ENCODE data around the gene LAMA2. TPM values are rescaled to one million over a fixed set of nuclear protein-coding genes. Genes with fewer than 3 reads are reported as not detected.

The LAMA2 gene
- total RNA-seq, 4 donors from 2014 or later: 61.5 to 154 (median 103) TPM

DNA sequence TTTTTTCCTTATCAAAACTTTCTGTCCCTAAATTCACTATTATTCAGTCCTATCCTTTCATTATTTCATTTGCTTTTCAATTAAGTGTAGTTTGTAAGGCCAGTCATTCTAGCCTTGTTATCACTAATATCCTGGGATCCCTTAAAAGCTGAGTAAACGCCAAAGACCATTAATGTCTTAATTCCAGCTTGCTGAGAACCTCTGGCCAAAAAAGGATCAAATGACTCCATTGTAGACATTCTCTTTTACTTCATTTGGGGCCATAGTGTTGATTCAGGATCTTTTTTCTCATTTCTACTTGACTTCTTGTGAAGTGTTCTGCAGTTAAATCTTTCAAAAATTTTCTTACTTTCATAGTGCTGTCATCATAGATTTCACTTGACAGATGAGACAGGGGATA is 379.7 kb downstream of the LAMA2 start:
- Histone ChIP-seq H3K27ac (no peak overlapping the region), H3K4me3 (no peak overlapping the region), H3K9me3 (no peaks in the 10 kb centered on the region), H3K36me3 (no peaks in the 10 kb centered on the region), H3K4me1 (no peaks in the 10 kb centered on the region), H3K27me3 (no peaks in the 10 kb centered on the region)
- TF ChIP-seq POLR2A (IDR thresholded peaks at IDR 0.05): no peak
- TF ChIP-seq, protein P1, sequence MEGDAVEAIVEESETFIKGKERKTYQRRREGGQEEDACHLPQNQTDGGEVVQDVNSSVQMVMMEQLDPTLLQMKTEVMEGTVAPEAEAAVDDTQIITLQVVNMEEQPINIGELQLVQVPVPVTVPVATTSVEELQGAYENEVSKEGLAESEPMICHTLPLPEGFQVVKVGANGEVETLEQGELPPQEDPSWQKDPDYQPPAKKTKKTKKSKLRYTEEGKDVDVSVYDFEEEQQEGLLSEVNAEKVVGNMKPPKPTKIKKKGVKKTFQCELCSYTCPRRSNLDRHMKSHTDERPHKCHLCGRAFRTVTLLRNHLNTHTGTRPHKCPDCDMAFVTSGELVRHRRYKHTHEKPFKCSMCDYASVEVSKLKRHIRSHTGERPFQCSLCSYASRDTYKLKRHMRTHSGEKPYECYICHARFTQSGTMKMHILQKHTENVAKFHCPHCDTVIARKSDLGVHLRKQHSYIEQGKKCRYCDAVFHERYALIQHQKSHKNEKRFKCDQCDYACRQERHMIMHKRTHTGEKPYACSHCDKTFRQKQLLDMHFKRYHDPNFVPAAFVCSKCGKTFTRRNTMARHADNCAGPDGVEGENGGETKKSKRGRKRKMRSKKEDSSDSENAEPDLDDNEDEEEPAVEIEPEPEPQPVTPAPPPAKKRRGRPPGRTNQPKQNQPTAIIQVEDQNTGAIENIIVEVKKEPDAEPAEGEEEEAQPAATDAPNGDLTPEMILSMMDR (IDR thresholded peaks at IDR 0.05): no peak
- intact Hi-C loops (cut with DNase I; ENCODE audit: low total_unique reads): no loop called here
- DNase-seq: no peak

DNA sequence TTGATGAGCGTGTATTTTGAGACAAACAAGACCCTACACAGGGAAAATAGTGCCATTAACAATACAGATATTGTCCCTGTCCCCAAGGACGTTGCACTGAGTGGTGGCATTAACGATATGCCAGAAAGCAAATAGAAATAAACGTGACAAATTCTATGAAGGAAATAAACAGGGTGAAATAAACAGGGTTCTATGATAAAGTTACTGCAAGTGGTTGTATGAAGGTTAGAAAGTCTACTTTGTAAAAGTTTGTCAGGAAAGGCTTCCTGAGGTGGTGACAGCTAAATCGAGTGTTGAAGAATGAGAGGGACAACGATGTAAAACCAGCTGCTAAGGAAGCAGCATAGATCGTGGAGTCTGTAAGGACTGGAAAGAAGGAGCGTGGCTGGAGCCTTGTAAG is 380.2 kb downstream of the LAMA2 start:
- no peak overlapping the region for H3K4me3 ChIP-seq
- intact Hi-C loops (cut with DNase I; ENCODE audit: low total_unique reads): no loop called here
- no peak for DNase-seq
- no peaks in the 10 kb centered on the region for H3K9me3 ChIP-seq
- H3K27ac ChIP-seq: no peak overlapping the region
- TF ChIP-seq, protein P1 (IDR thresholded peaks at IDR 0.05): no peak
- no peaks in the 10 kb centered on the region for H3K27me3 ChIP-seq
- H3K4me1 ChIP-seq: no peaks in the 10 kb centered on the region
- no peaks in the 10 kb centered on the region for H3K36me3 ChIP-seq

DNA sequence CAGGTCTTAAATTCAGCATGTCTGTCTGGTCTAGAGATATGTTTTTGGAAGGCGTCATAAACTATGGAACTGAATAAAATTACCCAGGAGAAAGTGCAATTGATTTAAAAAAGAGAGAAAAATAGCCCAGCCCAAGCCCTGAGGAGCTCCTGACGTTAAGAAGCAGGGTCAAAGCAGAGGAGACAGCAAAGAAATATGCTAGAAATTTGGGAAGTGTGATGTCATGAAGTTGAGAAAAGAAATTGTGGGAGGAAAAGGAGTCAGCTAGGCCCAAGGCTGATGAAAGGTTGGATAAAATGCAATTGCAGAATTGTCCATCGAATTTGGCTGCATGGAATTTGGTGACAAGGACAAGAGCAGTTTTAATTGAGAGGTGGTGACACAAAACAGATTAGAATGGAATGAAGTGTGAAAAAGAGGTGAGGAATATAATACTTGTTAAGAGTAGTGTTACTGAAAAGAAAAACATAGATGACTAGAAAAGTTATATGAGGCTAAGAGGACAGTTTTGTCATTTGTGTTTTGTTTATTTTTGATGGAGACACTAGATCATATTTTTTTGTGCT is 381.6 kb downstream of the LAMA2 start:
- intact Hi-C loops (cut with DNase I; ENCODE audit: low total_unique reads): no loop called here
- Histone ChIP-seq H3K27ac (no peak overlapping the region), H3K4me3 (no peak overlapping the region), H3K36me3 (no peaks in the 10 kb centered on the region), H3K27me3 (no peaks in the 10 kb centered on the region), H3K4me1 (no peaks in the 10 kb centered on the region), H3K9me3 (no peaks in the 10 kb centered on the region)
- no peak for DNase-seq
- TF ChIP-seq POLR2A (IDR thresholded peaks at IDR 0.05): no peak
- TF ChIP-seq, protein P1 (IDR thresholded peaks at IDR 0.05): no peak

DNA sequence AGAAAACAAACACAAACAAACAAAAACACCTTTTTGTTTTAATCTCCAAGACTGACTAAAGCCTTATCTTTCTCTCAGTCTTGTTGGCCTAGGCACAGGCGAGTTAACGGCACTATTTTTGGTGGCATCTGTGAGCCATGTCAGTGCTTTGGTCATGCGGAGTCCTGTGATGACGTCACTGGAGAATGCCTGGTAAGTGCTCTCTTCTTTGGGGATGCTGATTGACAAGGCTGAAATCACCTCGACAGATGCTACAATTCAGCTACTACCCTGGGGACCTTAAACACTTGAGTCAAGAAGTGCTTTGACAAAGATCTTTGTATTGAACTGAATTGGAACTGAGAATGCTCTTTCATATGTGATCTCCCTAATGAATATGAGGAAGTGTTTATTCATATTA is 384.1 kb downstream of the LAMA2 start:
- Histone ChIP-seq H3K4me1 (no peaks in the 10 kb centered on the region), H3K9me3 (no peaks in the 10 kb centered on the region), H3K27ac (no peak overlapping the region), H3K4me3 (no peak overlapping the region), H3K36me3 (no peaks in the 10 kb centered on the region), H3K27me3 (no peaks in the 10 kb centered on the region)
- intact Hi-C loops (cut with DNase I; ENCODE audit: low total_unique reads): no loop called here
- no peak for TF ChIP-seq POLR2A (IDR thresholded peaks at IDR 0.05)
- TF ChIP-seq, protein P1 (IDR thresholded peaks at IDR 0.05): no peak
- DNase-seq: no peak

DNA sequence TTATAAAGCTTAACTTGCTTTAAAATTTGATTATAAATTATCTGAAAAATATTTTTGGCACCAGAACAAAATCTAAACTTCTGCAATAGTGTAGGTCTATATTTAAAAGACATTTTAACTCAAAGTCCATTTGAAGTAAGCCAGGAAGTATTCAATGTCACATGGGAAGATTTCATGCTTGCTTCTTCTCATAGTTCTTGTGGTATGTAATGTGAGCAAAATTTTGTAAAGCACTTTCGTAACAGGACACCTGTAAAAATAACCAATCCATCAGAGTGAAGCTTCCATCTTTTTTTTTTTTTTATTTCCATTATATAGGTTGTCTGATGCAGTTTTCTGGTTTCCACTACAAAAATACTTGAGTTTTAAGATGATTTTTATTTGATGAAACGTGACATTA is 386.1 kb downstream of the LAMA2 start:
- TF ChIP-seq, protein P1 (IDR thresholded peaks at IDR 0.05): no peak
- no peak for TF ChIP-seq POLR2A (IDR thresholded peaks at IDR 0.05)
- intact Hi-C loops (cut with DNase I; ENCODE audit: low total_unique reads): no loop called here
- no peak for DNase-seq
- H3K4me1 ChIP-seq: no peaks in the 10 kb centered on the region
- no peaks in the 10 kb centered on the region for H3K27me3 ChIP-seq
- no peak overlapping the region for H3K27ac ChIP-seq
- H3K9me3 ChIP-seq: no peaks in the 10 kb centered on the region
- no peaks in the 10 kb centered on the region for H3K36me3 ChIP-seq
- no peak overlapping the region for H3K4me3 ChIP-seq

Data from uterus (tissue), 4 donors.